HG02571 (cell line): Measurements from ENCODE around the gene KIAA1191.
"Not testable (repeated sequence)": the region's sequence is repeated elsewhere in the genome, so short reads cannot be mapped to it uniquely, and the experiment has no call there.

ENCODE experiments used
- ATAC-seq: cut with Tn5 transposase; IDR thresholded peaks from one replicate; pipeline ENCODE4 v1.9.1; 2021; ENCODE audit warnings: mild to moderate bottlenecking, moderate library complexity; ENCODE audit not compliant: unreplicated experiment

Gene KIAA1191

DNA sequence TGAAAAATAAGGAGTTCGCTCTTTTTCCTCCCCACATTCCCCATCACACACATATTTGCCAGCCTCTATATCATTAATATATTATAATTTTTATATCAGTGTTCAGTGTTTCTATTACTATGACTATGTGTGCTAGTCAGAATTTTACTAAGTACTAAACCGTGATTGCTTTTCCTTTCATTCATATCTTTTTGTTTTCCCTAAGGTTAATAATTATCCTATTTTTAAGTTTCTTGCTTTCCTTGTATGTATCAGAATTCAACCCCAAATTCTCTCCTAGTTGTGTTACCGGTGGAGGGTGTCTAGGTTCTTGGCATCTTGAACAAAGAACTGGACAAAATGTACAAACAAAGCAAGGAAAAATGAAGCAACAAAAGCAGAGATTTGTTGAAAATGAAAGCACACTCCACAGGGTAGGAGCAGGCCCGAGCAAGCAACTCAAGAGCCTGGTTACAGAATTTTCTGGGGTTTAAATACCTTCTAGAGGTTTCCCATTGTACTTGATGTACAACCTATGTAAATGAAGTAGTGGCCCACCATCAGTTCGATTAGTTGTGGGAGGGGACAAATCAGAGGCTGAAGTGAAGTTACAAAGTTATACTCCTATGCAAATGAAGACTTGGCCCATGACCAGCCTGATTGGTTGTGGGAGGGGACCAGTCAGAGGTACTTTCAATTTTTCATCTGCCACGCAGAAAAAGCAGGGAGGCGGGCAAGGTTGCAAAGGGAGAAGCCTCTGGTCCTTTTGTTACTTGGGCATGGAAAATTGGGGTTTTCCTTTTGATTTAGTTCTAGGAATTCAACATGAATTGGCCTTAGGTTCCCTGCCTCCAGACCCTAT lies 43.8 kb downstream of the KIAA1191 start:
- ATAC-seq = no peak

DNA sequence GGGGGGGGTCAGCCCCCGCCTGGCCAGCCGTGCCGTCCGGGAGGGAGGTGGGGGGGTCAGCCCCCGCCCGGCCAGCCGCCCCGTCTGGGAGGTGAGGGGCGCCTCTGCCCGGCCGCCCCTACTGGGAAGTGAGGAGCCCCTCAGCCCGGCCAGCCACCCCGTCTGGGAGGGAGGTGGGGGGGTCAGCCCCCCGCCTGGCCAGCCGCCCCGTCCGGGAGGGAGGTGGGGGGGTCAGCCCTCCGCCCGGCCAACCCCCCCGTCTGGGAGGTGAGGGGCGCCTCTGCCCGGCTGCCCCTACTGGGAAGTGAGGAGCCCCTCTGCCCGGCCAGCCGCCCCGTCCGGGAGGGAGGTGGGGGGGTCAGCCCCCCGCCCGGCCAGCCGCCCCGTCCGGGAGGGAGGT lies 56.2 kb downstream of the KIAA1191 start:
- not testable (repeated sequence) for ATAC-seq
